GM06990 (cell line): Measurements from ENCODE around the gene ZNF396.
A peak's percentile ranks its signal among the peaks of the same experiment; 100 is the strongest.

Experiments used
- DNase-seq: peaks from one replicate; pipeline ENCODE4 v3.0.0-alpha.2; 2011; ENCODE audit not compliant: insufficient read length; ENCODE audit errors: extremely low read depth
- H3K27me3 ChIP-seq: replicated peaks from 2 replicates; pipeline ENCODE4 v1.6.0; 2011; ENCODE audit warnings: low read length; ENCODE audit not compliant: control insufficient read depth, insufficient read depth
- H3K36me3 ChIP-seq: 2 replicates; pipeline ENCODE4 v1.5.1; 2011; ENCODE audit warnings: low read length; ENCODE audit not compliant: control insufficient read depth, insufficient read depth
- H3K4me3 ChIP-seq: replicated peaks from 2 replicates; pipeline ENCODE4 v1.5.1; 2011; ENCODE audit warnings: low read depth, mild to moderate bottlenecking, control low read depth, low read length
- CTCF ChIP-seq: IDR thresholded peaks from 2 replicates; pipeline ENCODE4 v1.5.1; 2011; ENCODE audit warnings: low read length, control low read depth, mild to moderate bottlenecking, inconsistent platforms; ENCODE audit not compliant: insufficient read depth, poor library complexity, severe bottlenecking

Gene ZNF396

GRCh38 chr18:35408843-35409261 lies 31.7 kb upstream of the ZNF396 start:
- Histone ChIP-seq H3K36me3 (no peaks in the 10 kb centered on the region), H3K27me3 (no peaks in the 10 kb centered on the region), H3K4me3 (no peak overlapping the region)
- TF ChIP-seq CTCF = no peak
- DNase-seq = peak; percentile 18

GRCh38 chr18:35407871-35408481 lies 30.8 kb upstream of the ZNF396 start:
- H3K4me3 ChIP-seq = no peak overlapping the region
- H3K27me3 ChIP-seq = no peaks in the 10 kb centered on the region
- H3K36me3 ChIP-seq = no peaks in the 10 kb centered on the region
- DNase-seq = no peak
- TF ChIP-seq CTCF = peak; percentile 75

GRCh38 chr18:35406666-35407065 lies 29.5 kb upstream of the ZNF396 start:
- TF ChIP-seq CTCF = no peak
- no peaks in the 10 kb centered on the region for H3K36me3 ChIP-seq
- DNase-seq = no peak
- no peak overlapping the region for H3K4me3 ChIP-seq
- H3K27me3 ChIP-seq = no peaks in the 10 kb centered on the region

- TF ChIP-seq CTCF = no peak
- Histone ChIP-seq H3K27me3 (no peaks in the 10 kb centered on the region), H3K36me3 (no peaks in the 10 kb centered on the region), H3K4me3 (no peak overlapping the region)
- no peak for DNase-seq
These were observed 20.8 kb upstream of the ZNF396 start for GRCh38 chr18:35397976-35398375.

GRCh38 chr18:35393716-35394115 lies 16.6 kb upstream of the ZNF396 start:
- DNase-seq = no peak
- no peaks in the 10 kb centered on the region for H3K36me3 ChIP-seq
- no peak for TF ChIP-seq CTCF
- H3K27me3 ChIP-seq = no peaks in the 10 kb centered on the region
- H3K4me3 ChIP-seq = no peak overlapping the region

GRCh38 chr18:35392375-35392774 lies 15.2 kb upstream of the ZNF396 start:
- H3K27me3 ChIP-seq = no peaks in the 10 kb centered on the region
- H3K36me3 ChIP-seq = no peaks in the 10 kb centered on the region
- no peak for DNase-seq
- TF ChIP-seq CTCF = no peak
- no peak overlapping the region for H3K4me3 ChIP-seq
